Suprapubic skin (tissue), 4 donors: ENCODE measurements around the gene RELT. TPM values are rescaled to one million over a fixed set of nuclear protein-coding genes. Genes with fewer than 3 reads are reported as not detected.

Experiments used
- DNase-seq, 2 donors: peaks; one replicate each; pipeline ENCODE4 v3.0.0-alpha.2; 2019; ENCODE audit warnings: low spot score in 2 of 2
- H3K27ac ChIP-seq: fragments of 200-600 bp; sonication (generic); one replicate; pipeline ENCODE4 v1.5.1; 2019
- H3K27me3 ChIP-seq: fragments of 200-600 bp; sonication (generic); one replicate; pipeline ENCODE4 v1.5.1; 2019
- H3K36me3 ChIP-seq: fragments of 200-600 bp; sonication (generic); one replicate; pipeline ENCODE4 v1.5.1; 2019
- H3K4me1 ChIP-seq: fragments of 200-600 bp; sonication (generic); one replicate; pipeline ENCODE4 v1.5.1; 2019
- H3K4me3 ChIP-seq: fragments of 200-600 bp; sonication (generic); one replicate; pipeline ENCODE4 v1.5.1; 2019; ENCODE audit warnings: mild to moderate bottlenecking
- H3K9me3 ChIP-seq: fragments of 200-600 bp; sonication (generic); one replicate; pipeline ENCODE4 v1.5.1; 2019
- CTCF ChIP-seq, 2 donors: fragments of 200-600 bp in 1 of 2; fragments of 450-650 bp in 1 of 2; sonication (generic) in 1 of 2; IDR thresholded peaks; one replicate each; pipeline ENCODE4 v1.5.1; 2016 to 2019; ENCODE audit warnings: antibody characterized with exemption in 2 of 2, mild to moderate bottlenecking in 1 of 2, moderate library complexity in 1 of 2
- EP300 ChIP-seq: sonication (generic); formaldehyde crosslinking; IDR thresholded peaks from one replicate; pipeline ENCODE4 v1.6.1; 2017; ENCODE audit warnings: antibody characterized with exemption
- POLR2A ChIP-seq, 2 donors: fragments of 450-650 bp; IDR thresholded peaks; one replicate each; pipeline ENCODE4 v1.6.1; 2017; ENCODE audit warnings: antibody characterized with exemption in 2 of 2, mild to moderate bottlenecking in 2 of 2, moderate library complexity in 2 of 2
- POLR2AphosphoS5 ChIP-seq, 3 donors: sonication (generic); formaldehyde crosslinking; IDR thresholded peaks; one replicate each; pipeline ENCODE4 v1.6.1; 2017; ENCODE audit warnings: antibody characterized with exemption in 3 of 3
- WGBS: methylation state at CpG from one replicate; pipeline ENCODE4 v1.1.5; 2018; 5-methylcytosine and 5-hydroxymethylcytosine counted together
- total RNA-seq, 4 donors: library from RNA; depleted of rRNA; stranded (reverse); fragments of >200 nt; gene quantifications; one replicate each; pipeline ENCODE4 v1.1.0, GENCODE V29; 2016

Gene RELT
- total RNA-seq, 4 donors from 2014 or later = 1.9 to 11.2 (median 4.2) TPM

DNA sequence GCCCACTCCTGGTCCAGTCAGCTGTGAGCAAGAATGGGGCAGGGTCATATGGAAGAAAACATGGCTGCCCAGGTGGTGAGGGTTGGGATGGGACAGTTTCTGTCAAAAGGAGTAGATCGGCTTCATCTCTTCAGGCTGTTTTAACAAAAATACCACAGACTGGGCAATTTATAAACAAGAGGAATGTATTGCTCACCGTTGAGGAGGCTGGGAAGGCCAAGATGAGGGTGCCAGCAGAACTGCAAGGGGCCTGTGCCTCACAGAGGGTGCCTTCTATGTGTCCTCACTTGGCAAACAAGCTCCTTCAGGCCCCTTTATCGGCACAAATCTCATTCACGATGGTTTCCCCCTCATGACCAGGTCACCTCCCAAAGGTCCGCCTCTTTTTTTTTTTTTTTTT lies 18.1 kb upstream of the RELT start:
- Histone ChIP-seq H3K36me3 (peaks cover 37% of the 10 kb centered on the region), H3K9me3 (no peaks in the 10 kb centered on the region), H3K4me3 (no peak overlapping the region), H3K4me1 (no peaks in the 10 kb centered on the region), H3K27ac (no peak overlapping the region), H3K27me3 (no peaks in the 10 kb centered on the region)
- 85% methylated on average over 5 of the region's 5 CpGs for WGBS
- no peak for DNase-seq
- TF ChIP-seq CTCF (IDR thresholded peaks at IDR 0.05) (no peak), POLR2A (IDR thresholded peaks at IDR 0.05) (no peak), POLR2AphosphoS5 (IDR thresholded peaks at IDR 0.05) (no peak), EP300 (no peak)

- no peak for DNase-seq
- 92% methylated on average over 10 of the region's 11 CpGs for WGBS
- Histone ChIP-seq H3K4me3 (no peak overlapping the region), H3K4me1 (no peaks in the 10 kb centered on the region), H3K36me3 (peaks cover 50% of the 10 kb centered on the region), H3K27me3 (no peaks in the 10 kb centered on the region), H3K9me3 (no peaks in the 10 kb centered on the region), H3K27ac (peak overlapping the region; percentile 24)
- no peak for TF ChIP-seq POLR2A (IDR thresholded peaks at IDR 0.05)
- TF ChIP-seq CTCF (IDR thresholded peaks at IDR 0.05) = no peak
- TF ChIP-seq POLR2AphosphoS5 (IDR thresholded peaks at IDR 0.05) = no peak
- no peak for TF ChIP-seq EP300
Measured at GRCh38 chr11:73359341-73359740, 16.9 kb upstream of the RELT start.

GRCh38 chr11:73359930-73360742 lies 16.1 kb upstream of the RELT start:
- WGBS = 77% methylated on average over 6 of the region's 19 CpGs

GRCh38 chr11:73360743-73361369 lies 15.3 kb upstream of the RELT start:
- H3K4me1 ChIP-seq = no peaks in the 10 kb centered on the region
- no peak overlapping the region for H3K27ac ChIP-seq
- H3K36me3 ChIP-seq = peaks cover 63% of the 10 kb centered on the region
- no peak for DNase-seq
- no peaks in the 10 kb centered on the region for H3K27me3 ChIP-seq
- no peaks in the 10 kb centered on the region for H3K9me3 ChIP-seq
- no peak overlapping the region for H3K4me3 ChIP-seq
- no peak for TF ChIP-seq CTCF (IDR thresholded peaks at IDR 0.05)
- no peak for TF ChIP-seq POLR2AphosphoS5 (IDR thresholded peaks at IDR 0.05)
- TF ChIP-seq POLR2A (IDR thresholded peaks at IDR 0.05) = no peak
- TF ChIP-seq EP300 = no peak
- WGBS = 90% methylated on average over 8 of the region's 8 CpGs

More at GRCh38 chr11:73359930-73360742, 16.1 kb upstream of the RELT start:
- DNase-seq = no peak
- Histone ChIP-seq H3K27me3 (no peaks in the 10 kb centered on the region), H3K9me3 (no peaks in the 10 kb centered on the region), H3K27ac (peak overlapping the region; percentile 24), H3K36me3 (peaks cover 58% of the 10 kb centered on the region), H3K4me1 (no peaks in the 10 kb centered on the region), H3K4me3 (no peak overlapping the region)
- TF ChIP-seq CTCF (IDR thresholded peaks at IDR 0.05) = no peak
- no peak for TF ChIP-seq EP300
- no peak for TF ChIP-seq POLR2AphosphoS5 (IDR thresholded peaks at IDR 0.05)
- TF ChIP-seq POLR2A (IDR thresholded peaks at IDR 0.05) = no peak
